ENCODE measurements around the gene STXBP5.

DNA sequence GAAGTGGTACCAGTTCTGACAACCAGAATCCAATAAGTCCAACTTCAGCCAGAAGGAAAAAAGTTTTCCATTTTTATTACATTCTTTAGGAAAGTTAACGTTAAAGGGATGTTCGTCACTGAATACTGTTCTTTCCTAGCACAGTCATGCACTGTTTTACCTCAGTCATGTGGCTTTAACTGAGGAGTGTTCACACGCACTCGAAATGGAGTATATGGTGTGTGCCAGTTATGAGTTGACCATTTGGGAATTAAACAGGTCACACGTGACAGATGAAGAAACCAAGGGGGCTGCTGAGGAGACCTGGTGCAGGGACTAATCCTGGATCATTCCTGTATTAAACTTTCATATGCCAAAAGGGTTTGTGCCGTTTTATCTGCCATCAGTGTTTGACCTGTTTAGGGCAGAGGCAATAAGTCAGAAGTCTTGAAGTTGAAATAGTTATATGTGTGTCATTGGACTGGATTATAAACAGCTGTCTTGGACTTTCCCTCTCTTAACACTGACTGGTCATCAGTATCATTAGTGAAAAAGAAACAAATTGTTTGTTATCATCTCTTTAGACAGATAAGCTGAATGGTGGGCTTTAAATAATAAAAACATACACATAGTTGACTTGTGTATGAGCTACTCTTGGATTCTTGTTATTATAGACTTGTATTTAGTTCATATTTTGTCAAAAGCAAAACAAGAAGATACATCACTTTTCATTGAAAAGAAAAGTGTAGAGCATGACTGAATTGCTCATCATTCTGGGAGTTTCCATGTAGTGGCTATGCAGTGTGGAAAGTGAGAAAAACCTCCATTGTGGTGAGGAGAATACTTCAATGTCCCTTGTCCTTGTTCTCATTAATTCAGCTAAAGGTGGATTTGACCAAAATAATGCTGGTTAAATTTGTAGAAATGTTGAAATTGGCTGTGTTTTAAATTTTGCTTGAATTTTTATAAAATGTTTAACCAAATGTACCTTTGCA lies 180.8 kb downstream of the STXBP5 start:
- TF ChIP-seq, protein P1, sequence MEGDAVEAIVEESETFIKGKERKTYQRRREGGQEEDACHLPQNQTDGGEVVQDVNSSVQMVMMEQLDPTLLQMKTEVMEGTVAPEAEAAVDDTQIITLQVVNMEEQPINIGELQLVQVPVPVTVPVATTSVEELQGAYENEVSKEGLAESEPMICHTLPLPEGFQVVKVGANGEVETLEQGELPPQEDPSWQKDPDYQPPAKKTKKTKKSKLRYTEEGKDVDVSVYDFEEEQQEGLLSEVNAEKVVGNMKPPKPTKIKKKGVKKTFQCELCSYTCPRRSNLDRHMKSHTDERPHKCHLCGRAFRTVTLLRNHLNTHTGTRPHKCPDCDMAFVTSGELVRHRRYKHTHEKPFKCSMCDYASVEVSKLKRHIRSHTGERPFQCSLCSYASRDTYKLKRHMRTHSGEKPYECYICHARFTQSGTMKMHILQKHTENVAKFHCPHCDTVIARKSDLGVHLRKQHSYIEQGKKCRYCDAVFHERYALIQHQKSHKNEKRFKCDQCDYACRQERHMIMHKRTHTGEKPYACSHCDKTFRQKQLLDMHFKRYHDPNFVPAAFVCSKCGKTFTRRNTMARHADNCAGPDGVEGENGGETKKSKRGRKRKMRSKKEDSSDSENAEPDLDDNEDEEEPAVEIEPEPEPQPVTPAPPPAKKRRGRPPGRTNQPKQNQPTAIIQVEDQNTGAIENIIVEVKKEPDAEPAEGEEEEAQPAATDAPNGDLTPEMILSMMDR (optimal IDR thresholded peaks at IDR 0.05 in 1 of 3, IDR thresholded peaks at IDR 0.05 in 1 of 3, conservative IDR thresholded peaks at IDR 0.05 in 1 of 3; ENCODE audit: extremely low read depth in 1 of 3, insufficient read depth in 2 of 3, low read length in 3 of 3), result no peak
- TF ChIP-seq EZH2 (IDR thresholded peaks at IDR 0.05; ENCODE audit: low read length), result no peak
